Skeletal muscle cell (primary cell): ENCODE data around the gene ZNF611.
"Not testable (repeated sequence)": the region's sequence is repeated elsewhere in the genome, so short reads cannot be mapped to it uniquely, and the experiment has no call there.

Source experiments
- DNase-seq: peaks from one replicate; pipeline ENCODE4 v3.0.0-alpha.2; 2010; ENCODE audit warnings: low read depth
- H3K4me3 ChIP-seq: 2 replicates; pipeline ENCODE4 v1.5.1; 2011; ENCODE audit warnings: low read depth, mild to moderate bottlenecking, control low read depth, low read length, moderate library complexity

The ZNF611 gene

DNA sequence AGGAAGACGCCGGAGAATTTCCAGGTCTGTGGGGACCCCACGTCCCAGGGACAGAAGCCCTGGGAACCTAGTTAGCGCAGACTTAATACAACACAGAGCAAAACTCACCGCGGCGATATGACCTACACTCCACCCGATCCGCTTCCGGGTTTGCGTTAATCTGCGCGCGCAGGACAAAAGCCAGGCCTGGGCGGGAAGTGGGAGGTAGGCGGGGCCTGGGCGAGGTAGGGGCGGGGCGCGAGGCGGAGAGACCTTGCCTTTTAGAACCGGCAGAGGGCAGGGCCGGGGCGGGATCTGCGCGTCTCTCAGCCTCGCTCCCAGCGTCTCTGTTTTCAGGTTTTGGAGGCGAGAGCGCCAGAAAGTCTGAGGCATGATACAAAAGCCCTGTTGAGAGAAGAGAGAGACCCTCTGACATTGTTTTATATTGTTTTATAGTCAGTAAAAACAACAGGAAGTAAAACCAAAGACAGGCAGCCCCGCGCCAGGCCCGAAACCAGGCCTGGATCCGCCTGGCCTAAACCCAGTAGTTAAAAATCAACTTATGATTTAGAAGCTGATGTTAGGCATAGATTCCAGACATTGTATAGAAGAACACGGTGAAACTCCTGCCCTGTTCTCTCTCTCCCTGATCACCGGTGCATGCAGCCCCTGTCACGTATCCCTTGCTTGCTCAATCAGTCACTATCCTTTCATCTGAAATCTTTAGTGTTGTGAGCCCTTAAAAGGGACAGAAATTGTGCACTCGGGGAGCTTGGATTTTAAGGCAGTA is at the start of gene ZNF611:
ZNF611 (minus strand) TSS at position 152 of the 769 bp plus-strand sequence. CDS start 19,150 bp downstream, outside the sequence.
- peak within 1 kb of the TSS; percentile 75 for H3K4me3 ChIP-seq
- DNase-seq = peak; percentile 79

DNA sequence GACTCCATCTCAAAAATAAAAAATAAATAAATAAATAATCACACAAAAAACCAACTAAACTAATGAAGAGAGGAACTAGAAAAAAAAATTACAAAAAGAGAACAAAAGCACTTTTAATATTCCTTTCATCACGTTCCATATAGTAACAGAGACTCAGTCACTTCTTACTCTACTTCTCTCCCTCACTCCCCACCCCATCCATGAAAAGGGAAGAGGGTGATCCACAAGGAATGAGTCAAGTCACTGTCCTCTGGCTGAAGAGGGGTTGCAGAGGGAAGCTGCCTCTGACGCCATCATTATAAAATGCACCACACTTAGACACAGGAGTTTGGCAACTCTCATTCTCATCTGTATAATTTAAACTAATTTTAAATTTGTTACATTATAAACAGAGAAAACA is 48.0 kb upstream of the ZNF611 start:
- H3K4me3 ChIP-seq, DNase-seq: not testable (repeated sequence)

DNA sequence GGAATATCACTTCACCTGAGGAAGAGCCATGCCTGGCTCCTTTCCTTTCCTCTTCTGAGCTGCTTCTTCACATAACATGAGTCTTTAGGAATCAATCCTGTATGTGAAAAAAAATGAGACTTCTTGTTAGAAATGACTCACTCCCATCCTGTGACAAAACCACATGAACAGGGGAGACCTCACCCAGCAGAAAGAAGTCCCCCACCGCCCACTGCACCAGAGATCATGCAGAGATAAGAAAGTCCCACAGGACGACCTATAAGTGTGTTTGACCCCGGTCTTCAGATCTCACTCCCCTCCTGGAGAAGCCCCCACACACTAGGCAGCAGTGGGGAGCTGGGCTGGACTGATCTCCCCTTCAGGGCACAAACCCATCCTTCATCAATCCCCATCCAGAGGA is 44.0 kb upstream of the ZNF611 start:
- H3K4me3 ChIP-seq = no peak overlapping the region

DNA sequence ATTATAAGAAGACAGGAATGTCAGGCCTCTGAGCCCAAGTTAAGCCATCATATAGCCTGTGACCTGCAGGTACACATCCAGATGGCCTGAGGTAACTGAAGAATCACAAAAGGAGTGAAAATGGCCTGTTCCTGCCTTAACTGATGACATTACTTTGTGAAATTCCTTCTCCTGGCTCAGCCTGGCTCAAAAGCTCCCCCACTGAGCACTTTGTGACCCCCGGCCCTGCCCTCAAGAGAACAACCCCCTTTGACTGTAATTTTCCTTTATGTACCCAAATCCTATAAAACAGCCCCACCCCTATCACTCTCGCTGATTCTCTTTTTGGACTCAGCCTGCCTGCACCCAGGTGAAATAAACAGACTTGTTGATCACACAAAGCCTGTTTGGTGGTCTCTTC is 21.6 kb upstream of the ZNF611 start:
- DNase-seq, H3K4me3 ChIP-seq: not testable (repeated sequence)

More for the DNA sequence above, 44.0 kb upstream of the ZNF611 start:
- no peak for DNase-seq

DNA sequence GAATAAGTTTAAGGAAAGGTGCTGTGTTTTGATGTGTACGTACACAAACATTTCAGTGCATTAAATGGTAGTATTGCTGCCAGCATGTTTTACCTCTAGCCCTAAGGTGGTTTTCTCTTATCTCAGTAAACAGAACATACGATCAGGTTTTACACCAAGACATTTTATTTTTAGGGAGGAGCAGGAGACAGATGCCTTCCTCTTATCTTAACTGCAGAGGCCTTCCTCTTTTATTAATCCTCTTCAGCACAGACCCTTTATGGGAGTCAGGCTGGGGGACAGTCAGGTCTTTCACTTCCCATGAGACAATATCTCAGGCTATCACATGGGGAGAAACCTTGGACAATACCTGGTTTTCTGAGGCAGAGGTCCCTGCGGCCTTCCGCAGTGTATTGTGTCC is 14.9 kb upstream of the ZNF611 start:
- DNase-seq = no peak
- H3K4me3 ChIP-seq = no peak overlapping the region

DNA sequence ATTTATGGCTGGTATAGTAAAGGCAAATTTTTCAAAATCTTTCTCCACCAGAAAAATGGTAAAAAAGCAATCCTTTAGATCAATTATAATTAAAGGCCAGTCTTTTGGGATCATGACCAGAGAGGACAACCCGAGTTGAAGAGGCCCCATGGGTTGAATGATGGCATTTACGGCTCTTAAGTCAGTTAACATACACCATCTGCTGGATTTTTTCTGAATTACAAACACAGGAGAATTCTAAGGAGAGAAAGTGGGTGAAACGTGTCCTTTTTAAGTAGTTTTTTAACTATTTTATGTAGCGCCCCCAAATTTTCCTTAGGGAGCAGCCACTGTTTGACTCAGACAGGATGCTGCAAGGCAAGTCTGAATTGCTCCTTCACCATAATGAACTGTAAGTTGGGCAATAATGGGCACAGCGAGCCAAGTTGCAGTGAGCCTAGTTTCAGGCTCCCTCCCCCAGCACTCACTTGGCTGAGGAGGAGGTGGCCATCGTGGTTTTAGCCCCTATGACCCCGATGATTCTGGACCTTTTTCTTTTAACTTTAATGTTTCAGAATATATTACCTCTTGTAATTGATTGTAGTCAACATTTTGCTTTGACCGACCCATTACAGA is 13.6 kb upstream of the ZNF611 start:
- no peak overlapping the region for H3K4me3 ChIP-seq
- DNase-seq = no peak

DNA sequence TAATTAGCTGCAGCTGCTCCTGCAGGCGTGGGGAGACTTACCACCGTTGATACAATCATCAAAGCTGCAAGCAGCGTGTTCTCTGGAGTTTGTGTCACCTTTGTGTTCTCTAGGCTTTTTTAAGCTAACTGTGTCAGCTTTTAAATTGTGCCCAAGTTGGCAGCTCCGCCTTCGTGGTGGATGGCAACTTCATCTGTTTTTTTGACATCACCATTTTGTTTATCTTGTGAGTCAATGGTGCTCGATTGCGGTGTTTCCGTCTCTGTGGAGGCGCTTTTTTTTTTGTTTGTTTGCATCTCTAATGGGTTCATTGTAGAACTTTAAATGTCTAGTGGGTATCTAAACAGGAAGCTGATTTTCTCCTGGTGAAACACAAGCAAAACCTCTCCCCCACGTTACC is 11.1 kb upstream of the ZNF611 start:
- H3K4me3 ChIP-seq, DNase-seq: not testable (repeated sequence)

DNA sequence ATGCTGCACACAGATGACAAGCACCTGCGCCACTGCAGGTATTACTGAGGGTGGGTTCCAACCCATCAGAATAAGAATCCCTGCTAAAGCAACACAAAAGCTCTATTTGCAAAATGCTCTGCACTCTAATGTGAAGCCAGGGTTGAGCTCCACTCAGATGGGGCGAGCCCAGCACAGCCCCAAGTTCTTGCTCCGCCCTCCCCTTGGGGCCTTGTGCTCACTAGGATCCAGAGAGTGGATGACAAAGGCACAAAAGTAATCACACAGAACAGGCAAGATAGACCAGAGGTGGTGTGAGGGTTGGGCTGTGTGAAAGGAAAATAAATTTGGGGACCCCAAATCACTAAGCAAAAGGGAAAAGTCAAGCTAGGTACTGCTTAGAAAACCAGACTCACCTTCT is 8.2 kb upstream of the ZNF611 start:
- DNase-seq = no peak
- no peak overlapping the region for H3K4me3 ChIP-seq

DNA sequence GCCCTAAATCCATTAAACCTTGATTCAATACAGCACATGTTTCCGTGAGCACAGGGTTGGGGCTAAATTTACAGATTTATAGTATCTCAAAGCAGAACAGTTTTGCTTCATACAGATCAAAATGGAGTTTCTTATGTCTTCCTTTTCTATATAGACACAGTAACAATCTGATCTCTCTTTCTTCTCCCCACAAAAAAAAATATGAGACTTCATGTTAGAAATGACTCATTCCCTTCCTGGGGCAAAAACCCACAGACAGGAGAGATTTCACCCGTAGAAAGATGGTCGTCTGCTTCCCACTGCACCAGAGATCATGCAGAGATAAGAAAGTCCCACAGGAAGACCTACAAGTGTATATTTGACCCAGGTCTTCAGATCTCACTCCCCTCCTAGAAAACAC is 7.7 kb upstream of the ZNF611 start:
- no peak overlapping the region for H3K4me3 ChIP-seq
- no peak for DNase-seq

DNA sequence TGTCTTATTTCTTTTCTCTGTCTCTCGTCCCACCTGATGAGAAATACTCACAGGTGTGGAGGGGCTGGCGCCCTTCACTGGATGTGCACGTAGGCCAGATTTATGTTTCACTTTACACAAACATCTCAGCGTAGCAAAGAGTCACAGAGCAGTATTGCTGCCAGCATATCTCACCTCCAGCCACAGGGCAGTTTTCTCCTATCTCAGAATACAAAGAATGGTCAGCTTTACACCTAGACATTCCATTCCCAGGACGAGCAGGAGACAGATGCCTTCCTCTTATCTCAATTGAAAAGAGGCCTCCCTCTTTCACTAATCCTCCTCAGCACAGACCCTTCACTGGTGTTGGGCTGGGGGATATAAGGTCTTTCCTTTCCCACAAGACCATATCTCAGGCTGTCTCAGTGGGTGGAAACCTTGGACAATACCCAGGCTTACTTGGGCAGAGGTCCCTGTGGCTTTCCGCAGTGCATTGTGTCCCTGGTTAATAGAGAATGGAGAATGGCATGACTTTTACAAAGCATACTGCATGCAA is 7.2 kb upstream of the ZNF611 start:
- no peak overlapping the region for H3K4me3 ChIP-seq
- DNase-seq = no peak

DNA sequence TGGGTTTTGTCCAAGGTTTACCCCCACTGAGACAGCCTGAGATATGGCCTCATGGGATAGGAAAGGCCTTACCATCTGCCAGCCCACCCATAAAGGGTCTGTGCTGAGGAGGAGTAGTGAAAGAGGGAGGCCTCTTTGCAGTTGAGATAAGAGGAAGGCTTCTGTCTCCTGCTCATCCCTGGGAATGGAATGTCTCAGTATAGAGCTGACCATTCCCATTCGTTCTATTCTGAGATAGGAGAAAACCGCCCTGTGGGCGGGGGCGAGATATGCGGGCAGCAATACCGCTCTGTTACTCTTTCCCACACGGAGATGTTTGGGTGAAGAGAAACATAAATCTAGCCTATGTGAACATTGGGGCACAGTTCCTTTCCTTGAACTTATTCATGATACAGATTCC is 6.5 kb upstream of the ZNF611 start:
- not testable (repeated sequence) for H3K4me3 ChIP-seq, DNase-seq

DNA sequence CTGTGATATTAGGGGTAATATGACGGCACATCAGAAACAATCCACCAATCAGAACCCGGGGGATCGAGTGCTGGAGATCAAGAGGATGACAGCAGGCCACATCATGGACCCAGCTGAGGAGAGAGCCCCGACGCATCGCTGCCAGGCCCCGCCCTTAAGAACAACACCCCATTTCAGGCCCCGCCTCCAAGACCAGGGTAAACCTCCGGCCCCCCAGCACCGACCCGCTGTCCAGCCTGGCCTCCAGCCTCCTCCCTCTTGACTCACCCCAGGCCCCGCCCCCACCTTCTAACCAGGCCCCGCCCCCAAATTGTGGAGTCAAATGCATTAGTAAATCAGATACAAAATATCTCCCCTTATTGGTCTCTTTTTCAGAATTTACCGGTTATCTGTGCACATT is 4.7 kb upstream of the ZNF611 start:
- DNase-seq = no peak
- H3K4me3 ChIP-seq = no peak overlapping the region

DNA sequence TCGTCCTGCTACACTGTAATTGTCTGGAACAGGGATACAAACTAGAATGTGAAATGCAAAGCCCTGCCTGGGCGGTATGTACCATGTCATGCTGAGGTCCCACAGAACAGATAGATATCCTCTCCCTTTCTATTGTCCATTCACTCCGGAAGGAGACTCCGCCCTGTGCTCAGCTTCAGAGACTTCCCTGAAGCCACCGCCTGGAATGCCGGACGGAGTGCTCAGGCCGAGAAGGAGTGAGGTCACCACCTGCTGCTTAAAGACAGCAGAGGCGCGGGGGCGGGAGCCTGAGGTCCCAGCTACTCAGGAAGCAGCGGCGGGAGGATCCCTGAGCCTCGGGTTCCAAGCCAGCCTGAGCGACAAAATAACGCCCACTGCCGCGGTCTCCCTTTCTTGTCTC is 890 bp upstream of the ZNF611 start:
- no peak overlapping the region for H3K4me3 ChIP-seq
- peak; percentile 13 for DNase-seq

DNA sequence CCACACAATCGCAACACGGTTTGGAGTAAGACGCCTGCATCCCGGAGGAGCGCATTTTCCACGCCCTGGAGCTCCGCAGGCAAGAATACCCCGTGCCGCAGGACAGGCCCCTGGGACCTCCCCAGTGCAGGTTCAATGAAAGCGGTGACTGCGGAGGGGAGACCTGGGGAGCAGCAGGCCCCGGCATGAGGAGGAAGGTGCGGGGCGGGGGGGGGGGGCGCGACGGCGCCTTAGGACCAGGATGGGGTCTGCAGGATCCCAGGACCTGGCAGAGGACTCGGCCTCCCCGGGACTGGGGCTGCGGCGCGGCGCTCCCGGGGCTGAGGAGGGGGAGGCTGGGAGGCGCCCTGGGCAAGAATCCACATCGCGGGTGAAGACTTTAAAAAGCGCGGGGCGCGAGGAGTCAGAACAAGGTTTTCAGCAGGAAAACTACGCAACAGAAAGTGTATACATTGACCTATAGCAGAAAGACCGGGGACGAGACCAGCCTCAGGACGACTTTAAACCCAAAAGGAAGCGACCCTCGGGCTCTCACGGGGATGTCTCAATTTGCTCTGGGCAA is 432 bp downstream of the ZNF611 start:
- no peak for DNase-seq
- peak overlapping the region; percentile 75 for H3K4me3 ChIP-seq

DNA sequence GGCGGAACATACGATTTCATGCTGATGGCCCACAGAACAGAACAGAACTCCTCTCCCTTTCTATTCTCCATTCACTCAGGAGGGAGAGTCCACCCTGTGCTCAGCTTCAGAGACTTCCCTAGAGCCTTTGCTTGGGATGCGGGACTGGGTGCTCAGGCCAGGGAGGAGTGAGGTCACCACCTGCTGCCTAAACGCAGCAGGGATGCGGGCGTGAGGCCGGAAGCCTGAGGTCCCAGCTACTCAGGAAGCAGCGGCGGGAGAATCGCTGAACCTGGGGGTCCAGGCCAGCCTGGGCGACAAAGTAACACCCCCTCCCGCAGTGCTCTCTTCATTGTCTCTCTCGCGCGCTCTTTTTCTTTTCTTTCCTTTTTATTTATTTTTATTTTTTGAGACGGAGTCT is 8.8 kb downstream of the ZNF611 start:
- not testable (repeated sequence) for H3K4me3 ChIP-seq, DNase-seq

DNA sequence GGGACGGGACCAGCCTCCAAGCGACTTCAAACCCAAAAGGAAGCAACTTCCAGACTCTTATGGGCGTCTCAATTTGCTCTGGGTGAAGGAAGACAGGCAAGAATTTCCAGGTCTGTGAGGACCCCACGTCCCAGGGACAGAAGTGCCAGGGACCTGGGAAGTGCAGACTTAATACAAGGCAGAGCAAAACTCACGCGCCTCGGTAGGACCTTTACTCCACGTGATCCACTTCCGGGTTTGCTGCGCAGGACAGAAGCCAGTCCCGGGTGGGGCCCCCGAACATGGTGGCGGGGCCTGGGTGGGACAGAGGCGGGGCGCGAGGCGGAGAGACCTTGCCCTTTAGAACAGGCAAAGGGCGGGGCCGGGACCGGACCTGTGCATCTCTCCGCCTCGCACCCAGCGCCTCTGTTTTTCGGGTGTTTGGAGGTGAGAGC is 9.3 kb downstream of the ZNF611 start:
- no peak overlapping the region for H3K4me3 ChIP-seq
- no peak for DNase-seq

DNA sequence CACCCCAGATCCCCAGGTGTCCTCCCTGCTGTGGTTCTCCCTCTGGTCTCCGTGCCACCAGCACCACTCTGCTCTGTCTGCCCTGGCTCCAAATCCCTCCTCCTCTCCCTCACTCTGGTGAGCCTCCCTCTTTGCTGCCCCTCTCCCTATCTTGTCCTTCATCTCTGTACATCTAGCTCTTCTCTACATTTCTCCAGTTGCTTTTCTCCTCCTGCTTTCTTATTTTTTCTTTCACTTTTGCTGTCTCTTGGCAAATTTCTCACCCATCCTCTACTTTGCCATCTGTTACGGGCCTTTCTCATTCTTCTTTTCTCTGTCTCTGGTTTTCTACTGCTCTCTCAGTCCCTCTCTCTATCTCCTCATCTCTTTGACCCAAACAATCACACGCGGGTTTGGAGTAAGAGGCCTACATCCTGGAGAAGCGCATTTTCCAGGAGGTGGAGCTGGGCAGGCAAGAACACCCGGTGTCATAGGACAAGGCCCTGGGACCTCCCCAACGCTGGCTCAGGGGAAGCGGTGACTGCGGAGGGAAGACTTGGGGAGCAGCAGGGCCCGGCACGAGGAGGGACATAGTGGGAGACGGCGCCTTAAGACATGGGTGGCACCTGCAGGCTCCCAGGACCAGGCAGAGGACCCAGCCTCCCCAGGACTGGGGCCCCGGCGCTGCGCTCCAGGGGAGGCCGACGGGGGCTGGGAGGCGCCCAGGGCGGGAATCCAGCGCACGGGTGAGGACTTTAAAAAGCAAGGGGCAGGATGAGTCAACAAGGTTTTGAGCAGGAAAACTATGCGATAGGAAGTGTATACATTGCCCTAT is 9.9 kb downstream of the ZNF611 start:
- no peak overlapping the region for H3K4me3 ChIP-seq
- DNase-seq = no peak

DNA sequence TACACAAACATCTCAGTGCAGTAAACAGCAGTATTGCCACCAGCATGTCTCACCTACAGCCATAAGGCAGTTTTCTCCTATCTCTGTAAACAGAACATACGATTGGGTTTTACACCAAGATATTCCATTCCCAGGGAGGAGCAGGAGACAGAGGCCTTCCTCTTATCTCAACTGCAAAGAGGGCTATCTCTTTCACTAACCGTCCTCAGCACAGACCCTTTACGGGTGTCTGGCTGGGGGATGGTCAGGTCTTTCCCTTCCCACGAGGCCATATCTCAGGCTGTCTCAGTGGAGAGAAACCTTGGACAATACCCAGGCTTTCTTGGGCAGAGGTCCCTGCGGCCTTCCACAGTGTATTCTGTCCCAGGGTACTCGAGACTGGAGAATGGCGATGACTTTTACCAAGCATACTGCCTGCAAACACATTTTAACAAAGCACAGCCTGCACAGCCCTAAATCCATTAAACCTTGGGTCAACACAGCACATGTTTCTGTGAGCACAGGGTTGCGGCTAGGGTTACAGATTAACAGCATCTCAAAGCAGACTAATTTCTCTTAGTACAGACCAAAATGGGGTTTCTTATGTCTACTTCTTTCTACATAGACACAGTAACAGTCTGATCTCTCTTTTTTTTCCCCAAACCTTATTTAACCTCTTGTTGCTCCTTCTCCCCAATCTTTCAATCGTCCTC is 10.8 kb downstream of the ZNF611 start:
- H3K4me3 ChIP-seq, DNase-seq: not testable (repeated sequence)
